ENCODE measurements around the gene EXT2. TPM values are rescaled to one million over a fixed set of nuclear protein-coding genes. Genes with fewer than 3 reads are reported as not detected.
A peak's percentile ranks its signal among the peaks of the same experiment; 100 is the strongest.

EXT2 gene
- total RNA-seq, 4 donors from 2014 or later, result 52.6 to 116 (median 81.3) TPM

DNA sequence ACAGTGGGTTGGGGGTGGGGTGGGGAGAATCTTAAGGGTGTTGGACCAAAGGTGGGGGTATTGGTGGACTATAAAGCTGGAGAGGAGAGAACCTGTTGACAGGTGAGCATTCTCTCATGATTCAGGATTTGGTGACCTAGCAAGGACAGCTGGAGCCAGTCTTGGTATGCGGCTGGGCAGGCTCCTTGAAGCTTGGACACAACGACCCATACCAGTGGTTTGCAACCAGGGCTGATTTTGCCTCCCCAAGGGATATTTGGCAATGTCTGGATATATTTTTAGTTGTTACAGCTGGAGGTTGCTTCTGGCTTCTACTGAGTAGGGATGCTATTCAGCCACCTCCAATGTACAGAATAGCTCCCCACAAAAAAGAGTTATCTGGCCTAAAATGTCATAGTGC lies 5.6 kb downstream of the EXT2 start:
- DNase-seq, result no peak
- intact Hi-C loops (cut with DNase I; ENCODE audit: low total_unique reads), result no loop called here

DNA sequence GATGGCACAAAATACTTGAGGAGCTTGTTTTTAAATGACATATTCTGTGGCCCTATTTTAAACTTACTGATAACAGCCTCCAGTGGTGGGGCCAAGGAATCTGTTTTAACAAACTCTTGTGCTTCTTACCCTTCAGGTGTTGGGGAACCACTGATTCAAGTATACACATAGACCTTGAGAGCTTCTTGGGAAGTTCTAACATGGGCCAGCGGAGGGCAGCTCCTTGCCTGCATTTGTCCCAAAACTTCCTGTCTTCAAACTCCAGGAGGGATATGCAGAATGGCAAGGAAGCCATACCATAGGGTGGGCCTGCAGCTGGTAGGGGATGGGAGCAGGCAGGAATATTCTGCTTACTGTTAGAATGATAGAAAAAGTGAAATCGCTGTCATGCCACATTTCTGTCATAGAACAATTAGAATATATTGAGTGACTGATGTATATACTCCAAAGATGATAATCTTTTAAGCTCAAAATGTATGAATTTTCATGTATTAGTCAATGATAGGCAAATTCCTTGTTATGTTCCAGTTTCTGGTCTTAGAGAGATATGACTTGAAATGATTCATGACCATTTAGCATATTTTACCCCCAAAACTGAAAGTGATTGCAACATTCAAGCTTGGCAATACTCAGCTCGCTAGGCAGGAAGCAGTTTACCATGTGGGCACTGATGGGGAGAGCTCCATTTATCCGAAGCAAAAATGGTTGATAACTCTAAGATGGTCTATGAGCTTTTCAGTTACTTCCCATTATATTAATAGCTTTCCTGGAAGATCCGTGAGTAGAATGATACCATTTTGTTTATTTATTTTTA lies 9.2 kb downstream of the EXT2 start:
- Histone ChIP-seq H3K9me3 (no peaks in the 10 kb centered on the region), H3K27ac (no peak overlapping the region), H3K4me3 (no peak overlapping the region), H3K4me1 (no peaks in the 10 kb centered on the region), H3K27me3 (no peaks in the 10 kb centered on the region), H3K36me3 (no peaks in the 10 kb centered on the region)
- DNase-seq, result no peak
- TF ChIP-seq, protein P1, sequence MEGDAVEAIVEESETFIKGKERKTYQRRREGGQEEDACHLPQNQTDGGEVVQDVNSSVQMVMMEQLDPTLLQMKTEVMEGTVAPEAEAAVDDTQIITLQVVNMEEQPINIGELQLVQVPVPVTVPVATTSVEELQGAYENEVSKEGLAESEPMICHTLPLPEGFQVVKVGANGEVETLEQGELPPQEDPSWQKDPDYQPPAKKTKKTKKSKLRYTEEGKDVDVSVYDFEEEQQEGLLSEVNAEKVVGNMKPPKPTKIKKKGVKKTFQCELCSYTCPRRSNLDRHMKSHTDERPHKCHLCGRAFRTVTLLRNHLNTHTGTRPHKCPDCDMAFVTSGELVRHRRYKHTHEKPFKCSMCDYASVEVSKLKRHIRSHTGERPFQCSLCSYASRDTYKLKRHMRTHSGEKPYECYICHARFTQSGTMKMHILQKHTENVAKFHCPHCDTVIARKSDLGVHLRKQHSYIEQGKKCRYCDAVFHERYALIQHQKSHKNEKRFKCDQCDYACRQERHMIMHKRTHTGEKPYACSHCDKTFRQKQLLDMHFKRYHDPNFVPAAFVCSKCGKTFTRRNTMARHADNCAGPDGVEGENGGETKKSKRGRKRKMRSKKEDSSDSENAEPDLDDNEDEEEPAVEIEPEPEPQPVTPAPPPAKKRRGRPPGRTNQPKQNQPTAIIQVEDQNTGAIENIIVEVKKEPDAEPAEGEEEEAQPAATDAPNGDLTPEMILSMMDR (IDR thresholded peaks at IDR 0.05), result no peak
- no peak for TF ChIP-seq POLR2A (IDR thresholded peaks at IDR 0.05)
- intact Hi-C loops (cut with DNase I; ENCODE audit: low total_unique reads), result no loop called here

More for the DNA sequence above, 5.6 kb downstream of the EXT2 start:
- Histone ChIP-seq H3K4me1 (no peaks in the 10 kb centered on the region), H3K4me3 (no peak overlapping the region), H3K36me3 (no peaks in the 10 kb centered on the region), H3K27ac (no peak overlapping the region), H3K27me3 (no peaks in the 10 kb centered on the region), H3K9me3 (no peaks in the 10 kb centered on the region)
- TF ChIP-seq POLR2A (IDR thresholded peaks at IDR 0.05), result no peak
- TF ChIP-seq, protein P1 (IDR thresholded peaks at IDR 0.05), result no peak

DNA sequence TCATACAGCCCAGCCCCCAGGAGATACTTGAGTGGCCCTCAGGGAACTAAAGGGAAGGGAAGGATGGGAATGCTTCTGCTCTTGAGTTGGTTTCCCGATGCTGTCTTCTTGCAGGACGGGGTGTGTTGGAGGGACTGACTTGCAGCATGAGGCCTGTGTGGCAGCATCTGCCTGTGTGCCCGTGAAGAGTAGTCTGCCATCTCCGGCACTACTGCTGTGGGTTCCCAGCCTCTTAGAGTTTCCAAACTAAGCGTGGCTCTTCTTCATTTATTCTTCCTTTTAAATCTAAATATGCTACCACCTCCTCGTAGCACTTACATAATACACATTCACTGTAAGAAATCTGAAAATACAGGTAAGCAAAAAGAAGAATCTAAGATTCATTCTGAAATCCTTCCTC lies 12.8 kb downstream of the EXT2 start:
- Histone ChIP-seq H3K4me1 (no peaks in the 10 kb centered on the region), H3K4me3 (no peak overlapping the region), H3K27ac (no peak overlapping the region), H3K27me3 (no peaks in the 10 kb centered on the region), H3K36me3 (no peaks in the 10 kb centered on the region), H3K9me3 (no peaks in the 10 kb centered on the region)
- no peak for TF ChIP-seq POLR2A (IDR thresholded peaks at IDR 0.05)
- TF ChIP-seq, protein P1 (IDR thresholded peaks at IDR 0.05), result no peak
- intact Hi-C loops (cut with DNase I; ENCODE audit: low total_unique reads), result no loop called here
- DNase-seq, result no peak

DNA sequence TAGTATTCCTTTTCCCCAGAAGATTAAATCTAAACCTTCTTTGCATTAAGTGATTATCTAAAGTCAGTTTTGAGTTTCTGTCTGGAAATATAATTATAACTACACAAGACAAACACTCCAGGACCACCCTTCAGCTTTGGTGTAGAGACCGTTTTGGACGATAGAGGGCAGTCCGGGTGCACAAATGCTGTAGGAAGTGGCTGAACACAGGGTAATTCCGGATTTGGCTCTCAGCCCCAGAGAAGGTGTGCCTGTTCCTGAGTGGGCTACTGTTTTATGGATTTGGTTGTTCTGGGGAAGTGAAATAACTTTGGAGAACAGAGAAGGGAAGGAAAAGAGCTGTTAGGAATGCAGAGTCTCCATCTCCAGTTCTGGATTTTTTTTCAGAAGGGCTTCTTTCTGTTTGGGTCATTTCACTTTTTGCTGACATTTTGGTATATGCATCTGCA lies 14.8 kb downstream of the EXT2 start:
- no peaks in the 10 kb centered on the region for H3K4me1 ChIP-seq
- no peaks in the 10 kb centered on the region for H3K36me3 ChIP-seq
- H3K27ac ChIP-seq, result no peak overlapping the region
- intact Hi-C loops (cut with DNase I; ENCODE audit: low total_unique reads), result loop anchor here (10.0 kb wide), 1 partner anchor 435 kb away; no protein-coding TSS in a partner anchor
- DNase-seq, result peak; percentile 37 to 58
- TF ChIP-seq POLR2A (IDR thresholded peaks at IDR 0.05), result no peak
- TF ChIP-seq, protein P1 (IDR thresholded peaks at IDR 0.05), result peak; percentile 55 to 71 (median 65)
- no peaks in the 10 kb centered on the region for H3K9me3 ChIP-seq
- H3K27me3 ChIP-seq, result no peaks in the 10 kb centered on the region
- no peak overlapping the region for H3K4me3 ChIP-seq

DNA sequence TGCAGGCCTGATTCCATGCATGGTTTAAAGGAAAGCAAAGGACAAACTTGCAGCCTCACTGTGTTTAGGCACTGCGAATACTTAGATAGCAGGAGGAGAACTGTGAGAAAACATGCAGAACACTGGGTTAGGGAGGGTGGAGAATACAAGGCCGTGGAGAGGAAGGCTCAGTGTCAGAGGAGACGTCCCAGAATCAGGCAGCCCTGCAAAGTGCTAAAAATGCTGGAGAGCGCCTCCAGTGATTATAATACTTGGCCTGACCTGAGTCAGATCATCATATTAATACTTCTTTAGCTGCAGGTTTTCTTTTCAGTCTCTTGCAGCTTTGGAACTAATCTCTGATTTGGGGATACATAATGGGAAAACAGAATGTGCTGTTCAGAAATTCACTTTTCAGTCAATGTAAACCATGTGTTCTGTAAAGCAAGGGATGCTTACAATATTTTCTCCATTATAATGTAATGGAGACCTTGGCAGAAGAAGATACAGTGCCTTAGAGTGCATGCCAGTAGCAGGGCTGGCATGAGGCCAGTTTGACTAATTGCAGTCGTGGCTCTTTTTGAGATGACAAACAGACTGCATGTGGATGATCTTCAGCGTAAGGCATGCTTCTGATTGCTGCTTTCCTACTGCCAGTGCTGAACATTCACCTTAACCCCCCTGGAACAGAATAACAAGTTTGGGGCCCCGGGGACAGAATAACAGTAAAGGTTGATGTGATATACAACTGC lies 16.8 kb downstream of the EXT2 start:
- Histone ChIP-seq H3K36me3 (no peaks in the 10 kb centered on the region), H3K27me3 (no peaks in the 10 kb centered on the region), H3K27ac (no peak overlapping the region), H3K4me3 (no peak overlapping the region), H3K4me1 (no peaks in the 10 kb centered on the region), H3K9me3 (no peaks in the 10 kb centered on the region)
- DNase-seq, result peak in 1 of 2 donors; percentile 24
- intact Hi-C loops (cut with DNase I; ENCODE audit: low total_unique reads), result loop anchor here (10.0 kb wide), 1 partner anchor 433 kb away; no protein-coding TSS in a partner anchor
- TF ChIP-seq, protein P1 (IDR thresholded peaks at IDR 0.05), result no peak
